HG02970 (cell line): ENCODE results near the gene MDFI.

Experiments used
- ATAC-seq: cut with Tn5 transposase; IDR thresholded peaks from one replicate; pipeline ENCODE4 v1.9.1; 2021; ENCODE audit warnings: mild to moderate bottlenecking, moderate library complexity, moderate number of reproducible peaks; ENCODE audit not compliant: unreplicated experiment, low FRiP score

The MDFI gene

DNA sequence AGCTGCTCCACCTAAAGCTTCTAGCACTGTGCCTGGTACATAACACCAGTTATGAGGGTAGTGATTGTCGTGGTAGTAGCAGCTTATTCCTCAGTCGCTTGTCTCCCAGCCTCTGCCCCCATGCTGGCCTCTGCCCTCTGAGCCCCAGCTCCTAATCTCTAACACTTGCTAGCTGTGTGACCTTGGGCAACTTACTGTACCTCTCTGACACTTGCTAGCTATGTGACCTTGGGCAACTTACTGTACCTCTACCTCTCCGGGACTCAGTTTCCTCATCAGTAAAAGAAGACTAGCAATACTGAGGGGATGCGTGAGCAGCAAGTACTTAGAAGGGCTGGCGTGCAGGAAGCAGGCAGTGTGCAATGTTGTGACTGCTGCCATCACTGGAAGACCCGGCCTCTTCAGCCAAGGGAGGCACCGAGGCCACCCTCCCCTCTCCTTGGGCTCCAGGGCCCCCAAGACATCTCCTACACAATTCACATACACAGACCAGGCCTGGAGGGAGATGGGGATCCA lies 9.9 kb downstream of the MDFI start:
- no peak for ATAC-seq

- ATAC-seq: no peak
Observed at GRCh38 chr6:41648921-41649320, 10.7 kb downstream of the MDFI start.

DNA sequence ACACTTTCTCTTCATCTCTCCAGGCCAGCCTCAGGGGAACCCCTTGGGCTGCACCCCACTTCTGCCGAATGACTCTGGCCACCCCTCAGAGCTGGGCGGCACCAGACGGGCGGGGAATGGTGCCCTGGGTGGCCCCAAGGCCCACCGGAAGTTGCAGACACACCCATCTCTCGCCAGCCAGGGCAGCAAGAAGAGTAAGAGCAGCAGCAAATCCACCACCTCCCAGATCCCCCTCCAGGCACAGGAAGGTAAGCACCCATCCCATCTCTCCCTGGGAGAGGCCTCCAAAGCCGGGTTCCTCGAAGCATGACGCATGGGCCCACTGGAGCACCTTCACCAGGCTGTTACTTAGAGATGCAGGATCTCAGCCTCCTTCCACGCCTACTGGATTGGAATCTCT lies 11.3 kb downstream of the MDFI start:
- ATAC-seq: no peak

DNA sequence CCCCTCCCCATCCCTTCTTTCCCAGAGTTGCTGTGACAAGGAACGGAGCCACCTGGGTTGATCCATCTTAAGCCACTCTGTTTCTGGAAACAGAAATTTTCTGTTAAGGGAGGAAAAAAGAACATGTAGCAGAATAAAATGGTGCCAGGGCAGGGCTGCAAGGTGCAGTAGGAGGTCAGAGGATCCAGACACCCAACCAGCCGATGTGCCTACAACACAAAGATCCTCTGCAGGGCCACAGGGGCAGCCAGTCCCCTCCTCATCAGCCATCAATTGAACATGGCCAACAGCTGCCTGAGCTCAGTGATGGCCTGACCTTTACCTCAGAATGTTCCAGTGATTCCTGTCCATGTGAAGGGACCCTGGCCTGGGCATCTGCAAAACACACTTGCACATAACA lies 11.9 kb downstream of the MDFI start:
- ATAC-seq: no peak

- ATAC-seq: no peak
Observed at GRCh38 chr6:41651246-41651961, 13.1 kb downstream of the MDFI start.

DNA sequence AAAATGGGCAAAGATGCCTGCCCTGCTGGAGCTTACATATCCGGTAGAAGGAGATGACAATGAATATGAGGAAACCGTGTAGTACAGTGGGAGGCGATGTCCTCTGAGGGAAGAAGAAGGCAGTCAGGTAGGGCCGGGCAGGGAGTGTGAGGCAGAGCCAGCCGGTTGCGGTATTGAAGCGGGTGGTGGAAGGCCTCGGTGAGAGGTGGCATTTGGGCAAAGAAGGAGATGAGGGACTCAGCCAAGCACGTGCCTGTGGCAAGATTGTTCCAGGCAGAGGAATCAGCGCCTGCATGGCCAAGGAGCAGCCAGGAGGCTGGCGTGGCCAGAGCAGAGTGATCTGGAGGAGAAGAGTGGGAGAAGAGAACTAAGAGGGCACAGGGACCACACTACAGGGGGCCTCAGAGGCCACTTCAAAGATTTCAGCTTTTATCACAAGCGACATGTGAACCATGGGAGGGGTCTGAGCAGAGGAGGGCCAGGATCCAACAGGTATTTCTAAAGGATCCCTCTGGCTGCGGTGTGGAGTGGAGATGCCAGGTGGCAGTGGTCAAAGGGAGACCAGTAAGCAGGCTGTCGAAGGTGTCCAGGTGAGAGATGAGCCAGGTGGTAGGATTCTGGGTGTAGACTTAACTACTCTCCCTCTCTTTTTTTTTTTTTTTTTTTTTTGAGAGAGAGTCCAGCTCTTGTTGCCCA lies 13.8 kb downstream of the MDFI start:
- ATAC-seq: no peak

DNA sequence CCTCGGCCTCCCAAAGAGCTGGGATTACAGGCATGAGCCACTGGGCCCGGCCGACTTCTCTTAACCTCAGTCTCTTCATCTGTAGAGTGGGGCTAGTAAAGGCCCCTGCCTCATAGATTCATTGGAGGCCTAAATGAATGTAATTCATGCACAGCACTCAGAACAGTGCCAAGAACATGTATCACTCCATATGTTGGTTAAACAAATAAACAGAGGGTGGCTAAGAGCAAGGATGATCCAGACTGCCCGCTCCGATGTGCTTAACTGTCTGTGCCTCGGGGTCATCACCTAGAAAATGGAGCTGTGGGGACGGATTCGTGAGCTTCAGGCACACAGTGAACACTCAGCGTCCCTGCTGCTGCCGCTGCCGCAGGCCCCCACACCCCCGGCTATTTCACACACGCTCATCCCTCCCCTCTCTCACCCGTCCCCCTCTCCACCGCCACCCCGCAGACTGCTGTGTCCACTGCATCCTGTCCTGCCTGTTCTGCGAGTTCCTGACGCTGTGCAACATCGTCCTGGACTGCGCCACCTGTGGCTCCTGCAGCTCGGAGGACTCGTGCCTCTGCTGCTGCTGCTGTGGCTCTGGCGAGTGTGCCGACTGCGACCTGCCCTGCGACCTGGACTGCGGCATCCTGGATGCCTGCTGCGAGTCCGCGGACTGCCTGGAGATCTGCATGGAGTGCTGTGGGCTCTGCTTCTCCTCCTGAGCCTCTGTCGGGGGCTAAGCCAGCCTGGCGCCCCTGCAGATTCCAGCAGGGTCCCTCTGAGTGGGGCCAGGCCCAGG lies 14.8 kb downstream of the MDFI start:
- no peak for ATAC-seq

DNA sequence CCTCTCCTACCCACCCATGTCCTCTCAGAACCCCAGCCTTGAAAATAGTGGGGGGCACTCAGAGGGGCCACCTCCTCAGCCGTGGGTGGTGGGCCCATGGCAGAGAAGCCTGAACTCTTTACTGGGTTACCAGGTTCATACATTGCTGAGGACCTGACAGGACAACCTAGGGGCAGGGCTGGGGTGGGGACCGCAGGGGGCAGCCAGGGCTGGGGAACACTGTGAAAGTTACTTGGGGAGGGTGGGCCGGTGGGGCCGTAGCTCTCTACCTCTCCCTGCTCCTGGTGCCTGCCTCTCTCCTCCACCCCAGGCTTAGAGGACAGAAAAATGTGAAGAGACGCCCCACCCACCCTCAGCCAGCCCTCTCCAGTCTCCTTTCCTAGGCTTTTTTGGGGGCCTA lies 15.4 kb downstream of the MDFI start:
- ATAC-seq: no peak

DNA sequence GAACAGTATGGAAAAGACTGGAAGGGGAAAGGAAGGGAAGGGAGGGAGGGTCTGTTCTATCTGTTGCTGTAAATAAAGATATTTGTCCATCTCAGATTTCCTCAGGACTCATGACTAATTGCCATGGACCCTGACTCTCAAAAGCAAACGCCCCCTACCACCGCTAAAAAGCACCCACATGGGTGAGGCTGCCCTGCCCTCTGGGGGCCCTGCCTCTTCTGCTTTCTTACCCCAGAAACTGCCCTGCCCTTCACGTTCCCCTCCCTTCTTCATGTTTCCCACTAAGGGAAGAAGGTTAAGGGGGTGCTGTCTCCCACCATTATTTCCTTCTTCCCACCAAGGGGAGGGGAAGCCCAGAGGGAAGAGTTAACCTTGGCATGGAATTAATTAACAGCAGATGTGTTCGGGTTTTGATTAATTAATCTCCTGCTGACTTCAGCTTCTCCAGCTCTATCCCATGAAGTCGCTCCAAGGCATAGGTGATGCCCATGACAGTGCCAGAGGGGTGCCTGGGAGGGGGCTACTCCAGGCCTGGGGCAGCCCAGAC lies 16.0 kb downstream of the MDFI start:
- ATAC-seq: no peak

DNA sequence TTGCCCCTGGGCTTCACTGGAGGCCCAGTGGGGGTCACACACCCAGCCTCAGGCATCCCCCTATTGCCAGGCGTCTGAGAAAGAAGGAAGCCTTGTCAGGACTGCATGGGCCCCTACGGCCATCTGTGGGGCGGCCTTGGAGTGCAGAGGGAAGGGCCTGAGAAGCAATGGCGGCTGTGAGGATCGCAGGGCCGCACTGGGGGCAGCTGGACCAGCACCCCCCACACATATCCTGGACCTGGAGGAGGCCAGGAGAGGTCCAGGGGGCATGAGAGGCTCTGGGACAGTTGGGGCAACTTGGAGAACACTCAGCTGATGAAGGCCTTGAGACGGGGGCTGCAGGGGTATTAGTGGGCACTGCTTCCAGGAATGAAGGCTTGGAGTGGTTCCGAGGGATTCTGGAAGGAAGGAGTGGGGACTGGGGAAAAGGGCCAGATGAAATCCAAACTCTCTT lies 16.5 kb downstream of the MDFI start:
- ATAC-seq: no peak

DNA sequence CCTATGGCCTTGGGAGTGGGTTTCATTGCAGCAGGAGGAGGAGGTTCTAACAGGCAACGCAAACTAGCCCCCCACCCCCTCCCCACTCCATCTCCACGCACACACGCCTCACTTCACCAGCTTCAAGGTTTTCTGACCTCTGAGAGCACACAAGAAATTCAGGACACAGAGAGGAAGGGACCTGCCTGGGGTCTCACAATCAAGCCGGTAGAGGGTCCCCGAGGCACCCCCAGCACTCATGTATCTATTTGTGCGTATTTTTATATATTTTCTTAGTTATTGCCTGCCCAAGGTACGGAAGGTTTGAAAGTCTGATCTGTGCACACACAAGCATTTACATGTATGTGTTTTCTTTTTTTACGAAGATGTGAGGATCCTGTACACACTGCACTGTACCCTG lies 16.9 kb downstream of the MDFI start:
- no peak for ATAC-seq

DNA sequence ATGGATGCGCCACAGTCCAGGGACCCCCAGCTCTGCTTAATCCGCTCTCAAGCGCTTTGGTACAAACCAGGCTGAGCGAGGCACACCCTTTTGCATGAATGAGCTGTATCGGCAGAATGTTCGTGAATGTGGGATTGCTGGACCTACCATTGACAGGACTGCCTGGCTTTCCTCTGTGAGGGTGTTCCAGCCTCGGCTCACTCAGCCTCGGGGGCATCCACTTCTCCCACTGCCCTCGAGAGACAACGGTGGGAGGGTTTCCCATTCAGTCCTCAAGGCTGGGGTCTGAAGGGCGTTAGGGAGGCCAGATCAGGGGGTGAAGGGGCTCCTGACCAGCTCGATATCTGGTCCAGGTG lies 17.4 kb downstream of the MDFI start:
- no peak for ATAC-seq

DNA sequence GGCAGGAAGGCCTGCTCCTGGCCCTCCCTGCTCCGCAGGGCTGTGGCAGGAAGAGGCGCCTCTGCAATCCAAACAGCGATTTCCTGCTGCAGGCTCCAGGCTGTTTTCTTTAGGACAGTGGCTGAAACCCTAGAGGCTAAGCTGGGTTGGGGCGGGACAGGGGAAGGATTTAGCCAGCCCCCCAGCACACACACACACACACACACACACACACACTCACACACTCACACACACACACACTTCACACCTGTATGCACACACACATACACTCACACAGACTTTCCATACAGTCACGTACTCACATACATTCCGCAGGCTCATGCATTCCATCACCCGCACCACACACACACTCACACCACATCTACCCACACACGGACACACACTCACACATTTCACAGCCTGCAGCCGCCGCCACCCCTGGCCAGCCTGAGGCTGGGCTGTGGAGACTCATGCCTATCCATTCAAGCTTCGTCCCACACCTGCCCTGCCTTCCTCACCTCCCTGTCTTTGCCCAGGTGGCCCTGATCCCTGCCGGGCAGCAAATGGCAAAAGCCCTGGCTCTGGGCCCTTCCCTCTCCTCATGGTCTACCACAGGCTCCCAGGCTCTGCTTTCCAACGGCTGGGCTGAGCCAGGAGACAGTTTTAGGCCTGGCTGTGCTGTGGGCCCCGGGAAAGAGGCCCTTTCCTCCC lies 17.9 kb downstream of the MDFI start:
- no peak for ATAC-seq

DNA sequence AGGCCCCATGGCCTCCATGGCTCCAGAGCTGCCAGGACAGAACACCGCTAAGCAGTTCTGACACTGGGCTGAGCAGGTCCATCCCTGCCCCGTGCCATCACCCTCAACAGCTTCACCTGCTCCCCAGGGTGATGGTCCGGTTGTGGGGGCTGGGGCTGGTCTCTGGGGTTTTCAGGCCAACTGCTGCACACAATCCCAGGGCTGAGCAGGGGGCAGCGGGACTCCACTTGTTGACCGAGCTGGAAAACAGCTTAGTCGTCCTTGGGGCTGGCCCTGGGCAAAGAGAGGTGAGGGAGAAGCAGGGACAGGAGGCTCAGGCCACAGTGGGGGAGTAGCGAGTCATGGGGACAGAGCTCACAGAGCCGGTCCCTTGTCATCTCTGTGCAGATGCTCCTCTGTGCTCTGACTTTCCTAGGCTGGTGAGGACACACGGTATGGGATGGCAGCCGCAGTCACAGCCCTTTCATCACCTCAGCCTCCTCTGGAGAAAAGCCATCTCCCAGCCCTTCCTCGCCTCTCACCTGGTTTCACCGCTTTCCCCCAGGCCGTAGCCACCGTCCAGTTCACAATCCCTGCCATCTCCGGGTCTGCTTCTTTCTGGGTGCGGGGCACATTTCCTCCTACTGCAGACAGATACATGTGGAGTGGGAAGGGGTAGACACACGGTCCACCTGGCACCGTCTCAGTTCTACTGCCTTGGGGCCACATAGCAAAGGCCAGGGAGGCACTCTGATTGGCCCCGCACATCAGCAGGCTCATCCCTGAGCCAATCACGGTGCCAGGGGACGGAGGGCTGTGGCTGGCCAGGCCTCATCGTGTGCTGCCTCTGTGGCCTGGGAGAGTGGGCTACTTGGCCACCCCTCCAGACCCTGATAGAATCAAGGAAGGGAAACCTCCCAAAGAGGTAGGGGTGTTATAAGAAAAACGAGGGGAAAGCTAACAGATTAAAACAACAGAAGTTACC lies 19.1 kb downstream of the MDFI start:
- no peak for ATAC-seq

DNA sequence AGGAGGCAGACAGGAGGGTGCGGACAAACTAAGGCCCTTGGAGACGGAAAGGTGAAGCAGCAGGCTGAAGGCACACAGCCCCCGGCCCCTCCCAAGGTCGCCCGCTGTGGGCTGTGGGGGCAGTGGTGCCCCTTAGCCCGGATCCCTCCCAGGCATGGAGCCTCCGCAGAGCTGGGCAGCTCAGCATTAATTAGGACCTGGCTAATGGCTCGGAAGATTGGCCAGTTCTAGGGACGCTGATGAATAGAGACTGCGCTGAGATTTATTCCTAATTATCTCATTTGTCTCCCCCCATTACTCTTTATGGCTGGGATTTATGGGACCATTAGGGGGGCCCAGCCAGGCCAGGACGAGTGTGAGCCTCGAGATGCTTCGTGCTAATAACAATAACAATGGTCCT lies 20.4 kb downstream of the MDFI start:
- no peak for ATAC-seq

- no peak for ATAC-seq
Observed at GRCh38 chr6:41659935-41660334, 21.7 kb downstream of the MDFI start.

- ATAC-seq: no peak
Observed at GRCh38 chr6:41663568-41663967, 25.3 kb downstream of the MDFI start.

DNA sequence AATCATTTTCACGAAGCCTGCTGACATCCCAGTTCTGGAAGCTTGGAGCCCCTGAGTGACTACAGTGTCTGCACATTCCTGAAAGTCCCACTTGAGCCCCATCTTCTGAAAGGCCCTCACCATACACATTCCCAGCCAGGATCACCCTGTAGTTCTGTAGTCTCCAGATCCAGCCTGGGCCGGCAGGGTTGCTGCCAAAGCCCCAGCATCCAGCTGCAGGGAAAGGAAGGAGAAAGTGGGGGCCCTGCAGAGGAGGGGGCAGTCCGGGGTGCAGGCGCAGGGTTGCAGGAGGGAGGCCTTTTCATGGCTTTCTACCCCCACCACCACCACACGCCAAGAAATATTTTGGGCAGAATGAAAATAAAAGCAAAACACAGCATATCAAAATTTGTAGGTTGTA lies 26.0 kb downstream of the MDFI start:
- no peak for ATAC-seq

- no peak for ATAC-seq
Observed at GRCh38 chr6:41667195-41667594, 28.9 kb downstream of the MDFI start.
